H9 (cell line): ENCODE data around the gene PIPOX. TPM values are rescaled to one million over a fixed set of nuclear protein-coding genes. Genes with fewer than 3 reads are reported as not detected.

Experiments
- DNase-seq: peaks from one replicate; pipeline ENCODE4 v3.0.0-alpha.2; 2017
- H2AFZ ChIP-seq: one replicate; pipeline ENCODE4 v1.6.1; 2013; ENCODE audit warnings: mild to moderate bottlenecking, low read length, control low read depth, moderate library complexity
- H2AK5ac ChIP-seq: 2 replicates; pipeline ENCODE4 v1.6.1; 2013; ENCODE audit warnings: low read length, control low read depth, mixed read lengths; ENCODE audit not compliant: insufficient read length
- H2BK120ac ChIP-seq: one replicate; pipeline ENCODE4 v1.6.1; 2013; ENCODE audit warnings: low read depth, mild to moderate bottlenecking, low read length, control low read depth, inconsistent platforms; ENCODE audit not compliant: poor library complexity, severe bottlenecking
- H2BK12ac ChIP-seq: 2 replicates; pipeline ENCODE4 v1.6.1; 2013; ENCODE audit warnings: low read length, control low read depth, mixed read lengths, low read depth; ENCODE audit not compliant: insufficient read length
- H2BK15ac ChIP-seq: 2 replicates; pipeline ENCODE4 v1.6.1; 2013; ENCODE audit warnings: low read depth, low read length, control low read depth
- H2BK20ac ChIP-seq: one replicate; pipeline ENCODE4 v1.6.1; 2013; ENCODE audit warnings: low read depth, mild to moderate bottlenecking, low read length, control low read depth, inconsistent platforms; ENCODE audit not compliant: poor library complexity, severe bottlenecking
- H2BK5ac ChIP-seq: 2 replicates; pipeline ENCODE4 v1.6.1; 2013; ENCODE audit warnings: low read length, control low read depth, mixed read lengths; ENCODE audit not compliant: insufficient read length
- H3K14ac ChIP-seq: 2 replicates; pipeline ENCODE4 v1.6.1; 2013; ENCODE audit warnings: low read length, control low read depth; ENCODE audit not compliant: insufficient read depth
- H3K18ac ChIP-seq: 2 replicates; pipeline ENCODE4 v1.6.1; 2013; ENCODE audit warnings: low read depth, mild to moderate bottlenecking, mixed read lengths, low read length, control low read depth; ENCODE audit not compliant: insufficient read length
- H3K23ac ChIP-seq: 2 replicates; pipeline ENCODE4 v1.6.1; 2013; ENCODE audit warnings: low read length, control low read depth, mixed read lengths, low read depth; ENCODE audit not compliant: insufficient read length
- H3K23me2 ChIP-seq: 2 replicates; pipeline ENCODE4 v1.6.1; 2013; ENCODE audit warnings: low read depth, mild to moderate bottlenecking, mixed read lengths, low read length, control low read depth; ENCODE audit not compliant: insufficient read length, poor library complexity, severe bottlenecking
- H3K27ac ChIP-seq: 2 replicates; pipeline ENCODE4 v1.5.1; 2013; ENCODE audit warnings: low read length, control low read depth, mixed read lengths, low read depth; ENCODE audit not compliant: insufficient read length
- H3K27me3 ChIP-seq: 2 replicates; pipeline ENCODE4 v1.6.1; 2013; ENCODE audit warnings: low read length, control low read depth, inconsistent platforms; ENCODE audit not compliant: insufficient read depth
- H3K4ac ChIP-seq: 2 replicates; pipeline ENCODE4 v1.6.1; 2013; ENCODE audit warnings: low read depth, mild to moderate bottlenecking, control low read depth, inconsistent platforms, low read length, moderate library complexity
- H3K4me1 ChIP-seq: 2 replicates; pipeline ENCODE4 v1.6.1; 2013; ENCODE audit warnings: low read length, control low read depth, inconsistent platforms; ENCODE audit not compliant: insufficient read depth
- H3K4me2 ChIP-seq: 2 replicates; pipeline ENCODE4 v1.6.1; 2013; ENCODE audit warnings: low read length, control low read depth, mixed read lengths; ENCODE audit not compliant: insufficient read length, insufficient read depth
- H3K56ac ChIP-seq: 2 replicates; pipeline ENCODE4 v1.6.1; 2013; ENCODE audit warnings: low read depth, mild to moderate bottlenecking, mixed read lengths, low read length, control low read depth; ENCODE audit not compliant: insufficient read length
- H3K79me1 ChIP-seq: 2 replicates; pipeline ENCODE4 v1.6.1; 2013; ENCODE audit warnings: low read depth, mild to moderate bottlenecking, moderate library complexity, low read length, control low read depth, inconsistent platforms; ENCODE audit not compliant: insufficient read depth, poor library complexity, severe bottlenecking
- H3K79me2 ChIP-seq: 2 replicates; pipeline ENCODE4 v1.6.1; 2013; ENCODE audit warnings: low read length, control low read depth, inconsistent platforms; ENCODE audit not compliant: insufficient read depth
- H3K9ac ChIP-seq: 2 replicates; pipeline ENCODE4 v1.6.1; 2013; ENCODE audit warnings: low read length, control low read depth, mixed read lengths; ENCODE audit not compliant: insufficient read length; ENCODE audit errors: extremely low read depth
- H3K9me3 ChIP-seq: one replicate; pipeline ENCODE4 v1.6.1; 2013; ENCODE audit warnings: low read depth, low read length, inconsistent platforms; ENCODE audit not compliant: control insufficient read depth
- H3T11ph ChIP-seq: one replicate; pipeline ENCODE4 v1.6.1; 2013; ENCODE audit warnings: mild to moderate bottlenecking, low read length, control low read depth, inconsistent platforms
- H4K20me1 ChIP-seq: one replicate; pipeline ENCODE4 v1.6.1; 2013; ENCODE audit not compliant: control insufficient read depth, insufficient read length, insufficient read depth
- H4K5ac ChIP-seq: 2 replicates; pipeline ENCODE4 v1.6.1; 2013; ENCODE audit warnings: low read depth, mild to moderate bottlenecking, mixed read lengths, low read length, control low read depth; ENCODE audit not compliant: insufficient read length
- H4K8ac ChIP-seq: replicated peaks from 2 replicates; pipeline ENCODE4 v1.6.1; 2013; ENCODE audit warnings: low read length, control low read depth, mixed read lengths, low read depth; ENCODE audit not compliant: insufficient read length
- H4K91ac ChIP-seq: 2 replicates; pipeline ENCODE4 v1.6.1; 2013; ENCODE audit warnings: low read depth, mild to moderate bottlenecking, moderate library complexity, mixed read lengths, low read length, control low read depth; ENCODE audit not compliant: insufficient read length
- H3K27ac Mint-ChIP-seq, 3 experiments: 2 replicates in 2 of 3; 3 replicates in 1 of 3; pipeline ENCODE4 v1.8.0; 2020 to 2021; ENCODE audit warnings: mixed read lengths in 3 of 3, mild to moderate bottlenecking in 1 of 3, moderate library complexity in 1 of 3
- H3K27me3 Mint-ChIP-seq: 2 replicates; pipeline ENCODE4 v1.8.0; 2021; ENCODE audit warnings: low read depth, mild to moderate bottlenecking, moderate library complexity, mixed read lengths
- H3K36me3 Mint-ChIP-seq, 3 experiments: 2 replicates in 2 of 3; 3 replicates in 1 of 3; pipeline ENCODE4 v1.8.0; 2020 to 2021; ENCODE audit warnings: low read depth in 3 of 3, mixed read lengths in 3 of 3; ENCODE audit not compliant: insufficient read depth in 1 of 3
- H3K4me1 Mint-ChIP-seq, 2 experiments: 2 replicates each; pipeline ENCODE4 v1.8.0; 2020; ENCODE audit warnings: mixed read lengths in 2 of 2
- H3K4me3 Mint-ChIP-seq, 2 experiments: 2 replicates in 1 of 2; 3 replicates in 1 of 2; pipeline ENCODE4 v1.8.0; 2020 to 2021; ENCODE audit warnings: mild to moderate bottlenecking in 2 of 2, mixed read lengths in 2 of 2, moderate library complexity in 1 of 2
- H3K9me3 Mint-ChIP-seq, 2 experiments: 2 replicates in 1 of 2; 3 replicates in 1 of 2; pipeline ENCODE4 v1.8.0; 2020; ENCODE audit warnings: mild to moderate bottlenecking in 2 of 2, mixed read lengths in 2 of 2, moderate library complexity in 1 of 2
- CTCF ChIP-seq: fragments of 200-600 bp; sonication (generic); conservative IDR thresholded peaks from 3 replicates; pipeline ENCODE4 v1.8.0; 2021; ENCODE audit warnings: antibody characterized with exemption, mild to moderate bottlenecking
- WGBS: extraction: QIAGEN DNeasy Blood & Tissue Kit; methylation state at CpG from one replicate; pipeline ENCODE4 v1.1.7; 2013; ENCODE audit warnings: missing lambda C conversion rate, low lambda C conversion rate, mixed read lengths; ENCODE audit not compliant: insufficient read length; ENCODE audit errors: extremely low coverage; 5-methylcytosine and 5-hydroxymethylcytosine counted together
- total RNA-seq: library from RNA; stranded (reverse); gene quantifications from 2 replicates; pipeline ENCODE4 v1.2.1, GENCODE V29; 2021

Gene PIPOX
- total RNA-seq, 1 experiment from 2014 or later = 30.1 TPM

- Histone ChIP-seq H4K20me1 (no peaks in the 10 kb centered on the region), H4K91ac (no peak overlapping the region), H3K79me1 (no peaks in the 10 kb centered on the region), H3K4me2 (no peak overlapping the region), H2BK120ac (no peak overlapping the region), H3K18ac (no peak overlapping the region), H3K23me2 (no peaks in the 10 kb centered on the region), H2AK5ac (no peak overlapping the region), H4K5ac (no peak overlapping the region), H3K9ac (no peak overlapping the region), H2BK12ac (no peak overlapping the region), H3K27ac (no peak overlapping the region), H3K14ac (no peak overlapping the region), H3K79me2 (no peaks in the 10 kb centered on the region), H3K56ac (no peak overlapping the region), H3K27me3 (no peaks in the 10 kb centered on the region), H3K9me3 (no peaks in the 10 kb centered on the region), H3T11ph (no peak overlapping the region), H3K4me1 (peaks cover 7% of the 10 kb centered on the region; the same call in 1 of the 2 replicates), H2AFZ (no peak overlapping the region), H2BK20ac (no peak overlapping the region), H4K8ac (no peak overlapping the region), H3K23ac (no peak overlapping the region), H2BK15ac (no peak overlapping the region), H2BK5ac (no peak overlapping the region), H3K4ac (no peak overlapping the region)
- H3K4me3 Mint-ChIP-seq = peak overlapping the region in 1 of 2 experiments; percentile 24; a peak in 1 of 5 replicates
- H3K9me3 Mint-ChIP-seq = no peaks in the 10 kb centered on the region
- H3K27me3 Mint-ChIP-seq = no peaks in the 10 kb centered on the region
- TF ChIP-seq CTCF = no peak
- peak overlapping the region in 2 of 3 experiments; percentile 8 to 9; a peak in 4 of 7 replicates for H3K27ac Mint-ChIP-seq
- H3K36me3 Mint-ChIP-seq = peaks cover 0 to 4% (median 0%) of the 10 kb centered on the region in 3 experiments; a peak in 2 of 7 replicates
- no CpG with 5 or more reads among the region's 8 CpGs for WGBS
- DNase-seq = no peak
- peaks cover 39 to 48% of the 10 kb centered on the region in 2 experiments for H3K4me1 Mint-ChIP-seq
Measured at GRCh38 chr17:29061036-29061435, 18.1 kb downstream of the PIPOX start.
